Vagina (tissue), 2 donors: Measurements from ENCODE around the gene ANKS3.

Experiments
- POLR2A ChIP-seq, 2 donors: fragments of 450-650 bp; IDR thresholded peaks; one replicate each; pipeline ENCODE4 v1.6.1; 2017; ENCODE audit warnings: antibody characterized with exemption in 2 of 2, mild to moderate bottlenecking in 2 of 2, moderate library complexity in 2 of 2
- TF ChIP-seq, protein P1 (sequence below), 3 experiments: fragments of 450-650 bp in 2 of 3; fragments of 200-600 bp in 1 of 3; sonication (generic) in 1 of 3; IDR thresholded peaks; one replicate each; pipeline ENCODE4 v1.5.1; 2017 to 2019; ENCODE audit warnings: antibody characterized with exemption in 3 of 3, mild to moderate bottlenecking in 2 of 3, moderate library complexity in 2 of 3

DNA sequence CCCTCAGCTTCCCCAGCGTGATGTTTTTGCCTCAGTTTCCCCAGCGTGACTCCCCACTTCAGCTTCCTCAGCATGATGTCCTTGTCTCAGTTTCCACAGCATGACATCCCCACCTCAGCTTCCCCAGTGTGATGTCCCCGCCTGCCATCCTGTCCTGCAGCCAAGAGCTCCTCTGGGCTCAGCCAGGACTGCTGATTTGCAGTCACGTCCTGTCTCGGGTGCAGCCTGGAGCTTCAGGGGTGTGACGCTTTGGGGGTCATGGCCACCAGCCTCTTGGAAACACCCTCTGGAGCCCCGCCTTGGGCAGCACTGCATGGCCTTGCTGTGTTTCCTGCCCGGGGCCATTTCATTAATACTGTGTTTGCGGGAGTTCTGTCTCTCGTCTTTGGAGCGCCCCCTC is 57.2 kb downstream of the ANKS3 start:
- TF ChIP-seq, protein P1, sequence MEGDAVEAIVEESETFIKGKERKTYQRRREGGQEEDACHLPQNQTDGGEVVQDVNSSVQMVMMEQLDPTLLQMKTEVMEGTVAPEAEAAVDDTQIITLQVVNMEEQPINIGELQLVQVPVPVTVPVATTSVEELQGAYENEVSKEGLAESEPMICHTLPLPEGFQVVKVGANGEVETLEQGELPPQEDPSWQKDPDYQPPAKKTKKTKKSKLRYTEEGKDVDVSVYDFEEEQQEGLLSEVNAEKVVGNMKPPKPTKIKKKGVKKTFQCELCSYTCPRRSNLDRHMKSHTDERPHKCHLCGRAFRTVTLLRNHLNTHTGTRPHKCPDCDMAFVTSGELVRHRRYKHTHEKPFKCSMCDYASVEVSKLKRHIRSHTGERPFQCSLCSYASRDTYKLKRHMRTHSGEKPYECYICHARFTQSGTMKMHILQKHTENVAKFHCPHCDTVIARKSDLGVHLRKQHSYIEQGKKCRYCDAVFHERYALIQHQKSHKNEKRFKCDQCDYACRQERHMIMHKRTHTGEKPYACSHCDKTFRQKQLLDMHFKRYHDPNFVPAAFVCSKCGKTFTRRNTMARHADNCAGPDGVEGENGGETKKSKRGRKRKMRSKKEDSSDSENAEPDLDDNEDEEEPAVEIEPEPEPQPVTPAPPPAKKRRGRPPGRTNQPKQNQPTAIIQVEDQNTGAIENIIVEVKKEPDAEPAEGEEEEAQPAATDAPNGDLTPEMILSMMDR (IDR thresholded peaks at IDR 0.05): no peak
- TF ChIP-seq POLR2A (IDR thresholded peaks at IDR 0.05): no peak
